M059J (cell line): Measurements from ENCODE around the gene TMEM161A. TPM values are rescaled to one million over a fixed set of nuclear protein-coding genes. Genes with fewer than 3 reads are reported as not detected.

Experiments used
- DNase-seq: peaks from one replicate; pipeline ENCODE4 v3.0.0-alpha.2; 2012; ENCODE audit warnings: low read depth
- total RNA-seq: library from RNA; depleted of rRNA; stranded (reverse); fragments of >200 nt; shearing (Covaris generic); gene quantifications from 2 replicates; pipeline ENCODE4 v1.2.3, GENCODE V29; 2014; rRNA removed

TMEM161A gene
- total RNA-seq, 1 experiment from 2014 or later: 33.0 TPM

- DNase-seq: no peak
These were observed 41.3 kb downstream of the TMEM161A start for GRCh38 chr19:19096641-19097627.

- DNase-seq: no peak
These were observed 42.6 kb downstream of the TMEM161A start for GRCh38 chr19:19095691-19096090.

DNA sequence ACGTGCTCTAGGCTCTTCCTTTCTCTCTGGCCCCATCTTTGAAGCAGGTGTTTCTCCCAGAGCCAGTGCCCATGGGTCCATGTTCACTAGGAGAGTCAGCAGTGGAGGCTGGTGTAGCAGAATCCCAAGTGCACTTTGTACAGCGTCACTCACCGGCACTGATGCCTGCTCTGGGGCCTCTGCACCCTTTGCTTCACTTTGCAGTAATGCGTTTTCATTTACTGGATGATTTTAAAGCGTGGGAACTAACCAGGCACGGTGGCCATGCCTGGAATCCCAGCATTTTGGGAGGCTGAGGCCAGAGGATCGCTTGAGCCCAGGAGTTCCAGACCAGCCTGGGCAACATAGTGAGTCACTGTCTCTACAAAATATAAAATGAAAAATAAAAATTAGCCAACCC, 43.8 kb downstream of the TMEM161A start:
- DNase-seq: no peak

GRCh38 chr19:19087676-19088075, 50.6 kb downstream of the TMEM161A start:
- DNase-seq: no peak

DNA sequence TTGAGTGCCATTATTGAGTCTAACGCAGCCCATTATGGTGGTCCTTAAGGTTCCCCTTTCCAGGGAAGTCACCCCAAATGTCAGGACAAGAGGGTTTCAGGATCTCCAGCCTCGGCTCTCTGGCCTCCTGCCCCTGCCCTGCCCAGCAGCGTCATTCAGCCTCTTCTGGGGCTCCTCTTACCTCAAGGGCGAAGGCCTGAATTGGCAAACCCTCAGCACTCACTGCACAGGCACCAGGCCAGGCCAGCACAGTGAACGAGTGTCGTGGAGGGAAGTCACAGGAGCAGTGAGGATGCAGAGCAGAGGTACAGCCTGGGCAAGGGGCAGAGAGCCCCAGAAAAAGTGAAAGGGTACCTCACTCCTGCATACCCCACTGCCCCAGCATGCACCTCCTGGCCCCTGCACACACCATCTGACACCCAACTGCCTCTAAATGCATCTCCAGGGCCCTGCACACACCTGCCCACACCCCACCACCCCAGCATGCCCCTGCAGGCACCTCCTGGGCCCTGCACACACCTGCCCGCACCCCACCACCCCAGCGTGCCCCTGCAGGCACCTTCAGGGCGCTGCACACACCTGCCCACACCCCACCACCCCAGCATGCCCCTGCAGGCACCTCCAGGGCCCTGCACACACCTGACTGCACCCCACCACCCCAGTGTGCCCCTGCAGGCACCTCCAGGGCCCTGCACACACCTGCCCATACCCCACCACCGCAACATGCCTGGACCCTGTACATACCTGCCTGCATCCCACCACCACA, 54.7 kb downstream of the TMEM161A start:
- DNase-seq: no peak

GRCh38 chr19:19081642-19082151, 56.6 kb downstream of the TMEM161A start:
- DNase-seq: no peak

GRCh38 chr19:19079571-19079970, 58.7 kb downstream of the TMEM161A start:
- no peak for DNase-seq

DNA sequence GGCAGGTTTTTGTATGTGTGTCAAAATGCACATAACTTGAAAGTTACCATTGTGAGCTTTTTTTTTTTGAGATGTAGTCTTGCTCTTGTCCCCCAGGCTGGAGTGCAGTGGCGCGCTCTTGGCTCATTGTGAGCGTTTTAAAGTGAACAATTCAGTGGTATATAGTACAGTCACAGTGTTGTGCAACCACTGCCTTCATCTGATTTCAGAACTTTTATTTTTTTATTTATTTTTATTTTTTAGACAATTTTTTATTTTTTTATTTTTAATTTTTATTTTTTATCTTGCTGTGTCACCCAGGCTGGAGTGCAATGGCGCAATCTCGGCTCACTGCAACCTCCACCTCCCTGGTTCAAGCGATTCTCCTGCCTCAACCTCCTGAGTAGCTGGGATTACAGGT, 59.5 kb downstream of the TMEM161A start:
- no peak for DNase-seq

- DNase-seq: no peak
These were observed 61.2 kb downstream of the TMEM161A start for GRCh38 chr19:19077103-19077502.

DNA sequence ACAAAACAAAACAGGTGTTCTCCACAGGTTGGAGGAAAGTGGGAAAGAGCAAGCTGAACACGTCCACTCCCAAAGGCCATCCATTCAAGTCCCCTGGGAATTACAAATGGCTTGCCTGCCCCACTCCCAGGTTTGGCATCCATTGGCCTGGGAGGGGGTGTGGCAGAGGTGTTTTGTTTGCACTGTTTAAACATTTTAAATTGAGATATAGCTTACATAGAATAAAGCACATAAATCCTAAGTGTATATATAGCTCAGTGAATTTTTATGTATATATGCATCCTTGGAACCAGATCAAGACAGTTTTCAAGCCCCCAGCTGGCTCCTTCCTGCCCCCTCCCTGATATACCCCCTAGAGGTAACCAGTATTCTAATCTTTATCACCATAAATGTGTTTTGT, 61.8 kb downstream of the TMEM161A start:
- DNase-seq: no peak

- no peak for DNase-seq
These were observed 63.2 kb downstream of the TMEM161A start for GRCh38 chr19:19075126-19075525.

GRCh38 chr19:19074196-19074882, 63.9 kb downstream of the TMEM161A start:
- DNase-seq: no peak

GRCh38 chr19:19071897-19072296, 66.4 kb downstream of the TMEM161A start:
- no peak for DNase-seq

Other genes with a start within 250 kb of the TMEM161A start
- gene CERS1, start 242.3 kb downstream of the TMEM161A start, total RNA-seq: 0.98 and 1.1 TPM in 2 replicates
- 334 and 499 TPM in 2 replicates for gene COPE, start 219.1 kb downstream of the TMEM161A start, total RNA-seq
- gene DDX49, start 218.8 kb downstream of the TMEM161A start, total RNA-seq: 75.5 and 76.5 TPM in 2 replicates
- 105 and 141 TPM in 2 replicates for gene HOMER3, start 197.3 kb downstream of the TMEM161A start, total RNA-seq
- 31.8 and 49.0 TPM in 2 replicates for gene SUGP2, start 105.0 kb downstream of the TMEM161A start, total RNA-seq
- 38.2 and 40.3 TPM in 2 replicates for gene ARMC6, start 104.9 kb downstream of the TMEM161A start, total RNA-seq
- gene SLC25A42, start 74.5 kb downstream of the TMEM161A start, total RNA-seq: 8.4 and 10.3 TPM in 2 replicates
- 0.25 and 0.94 TPM in 2 replicates for gene MEF2B, start 31.8 kb upstream of the TMEM161A start, total RNA-seq
- 10.3 and 17.0 TPM in 2 replicates for gene BORCS8, start 53.7 kb upstream of the TMEM161A start, total RNA-seq
- 110 and 115 TPM in 2 replicates for gene RFXANK, start 53.8 kb upstream of the TMEM161A start, total RNA-seq
- 22.6 and 29.4 TPM in 2 replicates for gene NR2C2AP, start 64.9 kb upstream of the TMEM161A start, total RNA-seq
- gene NCAN, start 73.5 kb upstream of the TMEM161A start, total RNA-seq: not detected in 2 replicates
- not detected in 2 replicates for gene TM6SF2, start 134.8 kb upstream of the TMEM161A start, total RNA-seq
- gene SUGP1, start 182.0 kb upstream of the TMEM161A start, total RNA-seq: 22.3 and 23.4 TPM in 2 replicates
- gene MAU2, start 182.4 kb upstream of the TMEM161A start, total RNA-seq: 30.2 and 31.1 TPM in 2 replicates